GM23248 (cell line): ENCODE results near the gene MMP15.

Source experiments
- EZH2 ChIP-seq: fragments of 200-600 bp; sonication (generic); IDR thresholded peaks from 2 replicates; pipeline ENCODE4 v1.6.1; 2018; ENCODE audit warnings: antibody characterized with exemption, mild to moderate bottlenecking; ENCODE audit not compliant: insufficient read depth, poor library complexity, severe bottlenecking
- EZH2phosphoT487 ChIP-seq: fragments of 200-600 bp; sonication (generic); IDR thresholded peaks from 2 replicates; pipeline ENCODE4 v1.6.1; 2018; ENCODE audit warnings: antibody characterized with exemption, moderate library complexity, mild to moderate bottlenecking, low read depth; ENCODE audit not compliant: insufficient read depth

DNA sequence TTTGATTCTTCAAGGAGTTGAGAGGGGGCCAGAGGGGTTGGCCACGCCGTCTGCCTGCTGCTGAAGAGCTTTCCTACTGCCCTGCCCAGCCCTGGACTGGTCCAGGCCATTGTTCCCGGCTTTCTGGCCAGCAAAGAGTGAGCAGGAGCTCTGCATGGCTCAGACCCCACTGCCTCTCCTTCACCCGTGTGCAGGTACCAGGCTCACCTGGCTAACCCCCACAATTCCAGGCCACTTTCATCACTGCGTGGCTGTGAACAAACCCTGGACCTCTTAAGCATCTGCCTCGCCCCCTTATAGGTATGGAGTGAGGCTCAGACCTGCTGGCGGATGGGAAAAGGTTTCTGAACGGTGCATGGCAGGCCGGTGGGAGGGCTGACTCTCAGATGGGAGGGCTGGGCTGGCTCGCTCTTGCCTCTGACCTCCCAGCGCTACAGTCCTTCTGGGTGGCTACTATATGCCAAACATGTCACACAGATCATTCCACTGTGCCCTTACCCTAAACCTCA, 33.9 kb upstream of the MMP15 start:
- TF ChIP-seq EZH2phosphoT487 (no peak), EZH2 (no peak)
